DLD1 (cell line): ENCODE results near the gene TRIP4.
"Not testable (repeated sequence)": the region's sequence is repeated elsewhere in the genome, so short reads cannot be mapped to it uniquely, and the experiment has no call there.

Source experiments
- in situ Hi-C: cut with HindIII; loops from 2 replicates; pipeline ENCODE4 v1.10.0; 2017; ENCODE audit warnings: low sequenced_read_pairs

TRIP4 gene

GRCh38 chr15:64478863-64479262 is 91.2 kb downstream of the TRIP4 start:
- in situ Hi-C loops = no loop called here

- in situ Hi-C loops = no loop called here
These were observed 93.3 kb downstream of the TRIP4 start for GRCh38 chr15:64480891-64481290.

- in situ Hi-C loops = no loop called here
These were observed 96.1 kb downstream of the TRIP4 start for GRCh38 chr15:64483749-64484148.

- in situ Hi-C loops = no loop called here
These were observed 98.2 kb downstream of the TRIP4 start for GRCh38 chr15:64485796-64486195.

- in situ Hi-C loops = no loop called here
These were observed 103.1 kb downstream of the TRIP4 start for GRCh38 chr15:64490598-64491259.

- in situ Hi-C loops = no loop called here
These were observed 106.0 kb downstream of the TRIP4 start for GRCh38 chr15:64493641-64494040.

GRCh38 chr15:64495968-64496367 is 108.3 kb downstream of the TRIP4 start:
- in situ Hi-C loops = not testable (repeated sequence)

- in situ Hi-C loops = no loop called here
These were observed 113.2 kb downstream of the TRIP4 start for GRCh38 chr15:64500695-64501395.

- in situ Hi-C loops = no loop called here
These were observed 113.7 kb downstream of the TRIP4 start for GRCh38 chr15:64501396-64501715.

GRCh38 chr15:64502151-64502550 is 114.5 kb downstream of the TRIP4 start:
- in situ Hi-C loops = no loop called here

GRCh38 chr15:64502551-64502950 is 114.9 kb downstream of the TRIP4 start:
- in situ Hi-C loops = no loop called here

- in situ Hi-C loops = no loop called here
These were observed 115.6 kb downstream of the TRIP4 start for GRCh38 chr15:64503197-64503596.

- in situ Hi-C loops = no loop called here
These were observed 116.0 kb downstream of the TRIP4 start for GRCh38 chr15:64503640-64504039.
